ELF-1 (cell line): ENCODE data around the gene RASAL3.
"Not testable (repeated sequence)": the region's sequence is repeated elsewhere in the genome, so short reads cannot be mapped to it uniquely, and the experiment has no call there.

ENCODE experiments used
- DNase-seq: peaks from one replicate; pipeline ENCODE4 v3.0.0-alpha.2; 2016; ENCODE audit warnings: low read depth, low spot score

Gene RASAL3

DNA sequence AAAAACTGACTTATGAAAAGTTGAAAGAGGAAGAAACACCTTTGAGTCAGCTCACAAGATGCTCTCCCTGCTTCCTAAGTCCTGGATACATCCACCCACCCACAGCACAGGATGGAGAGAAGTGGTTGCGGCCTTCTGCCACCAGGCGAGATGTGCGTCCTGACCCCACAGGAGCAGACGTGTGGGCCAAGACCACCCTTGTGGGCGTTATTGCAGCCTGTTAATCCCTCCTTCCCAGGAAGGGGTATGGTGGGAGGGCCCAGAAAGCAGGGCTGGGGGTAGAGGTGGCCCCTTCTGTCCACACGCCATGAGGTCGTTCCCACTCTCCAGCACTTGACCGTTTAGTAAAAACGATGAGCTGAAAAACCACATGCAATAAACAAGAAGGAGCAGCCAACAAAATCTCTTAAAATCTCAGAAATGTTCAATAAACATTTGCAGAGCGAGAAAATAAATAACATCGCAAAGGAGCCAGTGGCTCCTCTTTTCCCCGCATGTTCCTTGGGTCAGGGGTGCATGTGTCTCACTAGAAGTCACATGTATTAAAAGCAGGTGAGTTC is 43.1 kb downstream of the RASAL3 start:
- DNase-seq, result no peak

- DNase-seq, result no peak
These were observed 44.8 kb downstream of the RASAL3 start for GRCh38 chr19:15419413-15420025.

GRCh38 chr19:15418579-15419412 is 45.5 kb downstream of the RASAL3 start, which contains the start of gene AKAP8L:
Gene AKAP8L (minus strand): TSS chr19:15418988. CDS start chr19:15418923, 65 bp downstream.
- DNase-seq, result peak; percentile 100

DNA sequence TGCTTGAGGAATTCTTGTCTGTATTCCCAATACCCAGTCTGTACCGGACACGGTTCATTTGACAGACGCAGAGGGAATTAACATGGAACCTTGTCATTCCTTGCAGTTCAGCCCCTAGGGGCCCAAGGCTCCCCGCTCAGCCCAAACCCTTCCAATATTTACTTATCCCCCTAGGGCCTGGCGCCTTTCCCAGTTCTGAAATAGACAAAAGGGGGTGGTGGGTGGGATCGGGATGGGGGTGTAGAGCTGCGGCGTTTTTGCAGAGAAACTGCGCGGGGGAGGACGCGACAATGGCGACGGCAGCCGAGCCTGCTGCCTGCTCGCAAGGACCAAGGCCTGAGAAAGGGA is 46.1 kb downstream of the RASAL3 start:
- DNase-seq, result peak; percentile 39

GRCh38 chr19:15417699-15418098 is 46.6 kb downstream of the RASAL3 start:
- no peak for DNase-seq

DNA sequence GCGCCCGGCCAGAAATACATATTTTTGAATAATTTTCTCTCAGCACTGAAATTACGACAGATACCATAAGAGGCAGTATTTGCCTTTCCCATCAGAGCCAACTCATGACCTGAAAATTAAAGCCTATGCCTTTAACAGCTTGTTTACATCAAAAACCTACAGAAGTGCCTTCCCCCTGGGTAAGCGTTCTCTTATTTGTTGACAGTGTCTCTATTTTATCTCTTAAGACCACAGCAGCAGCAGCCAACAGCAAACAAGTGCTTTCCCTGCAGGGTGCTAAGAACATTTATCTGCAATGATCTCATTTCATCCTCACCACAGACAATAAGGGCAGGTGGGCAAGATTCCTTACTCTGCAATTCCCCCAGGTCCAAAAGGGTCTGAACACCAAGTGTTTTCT is 51.5 kb downstream of the RASAL3 start:
- DNase-seq, result no peak

- DNase-seq, result not testable (repeated sequence)
These were observed 53.0 kb downstream of the RASAL3 start for GRCh38 chr19:15411351-15411750.

DNA sequence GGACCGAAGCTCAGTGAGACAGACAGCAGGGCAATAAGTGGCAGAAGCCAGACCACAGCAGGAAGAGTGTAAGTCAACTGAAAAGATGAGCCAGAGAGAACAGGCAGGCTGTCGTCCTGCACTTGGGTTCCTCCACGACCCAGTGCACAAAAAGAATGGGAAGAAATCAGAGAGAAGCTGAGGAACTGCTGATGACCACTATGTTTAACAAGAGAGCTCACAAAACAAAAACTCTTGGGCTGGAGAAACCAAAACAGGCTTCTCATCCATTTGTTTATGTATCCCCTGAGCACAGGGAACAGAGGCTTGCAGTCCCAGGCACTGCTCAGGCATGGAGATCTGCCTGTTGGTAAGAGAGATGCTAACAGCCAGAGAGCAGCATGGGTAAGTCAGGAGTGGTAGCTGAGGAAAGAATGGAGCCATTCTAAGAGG is 59.5 kb downstream of the RASAL3 start:
- no peak for DNase-seq

DNA sequence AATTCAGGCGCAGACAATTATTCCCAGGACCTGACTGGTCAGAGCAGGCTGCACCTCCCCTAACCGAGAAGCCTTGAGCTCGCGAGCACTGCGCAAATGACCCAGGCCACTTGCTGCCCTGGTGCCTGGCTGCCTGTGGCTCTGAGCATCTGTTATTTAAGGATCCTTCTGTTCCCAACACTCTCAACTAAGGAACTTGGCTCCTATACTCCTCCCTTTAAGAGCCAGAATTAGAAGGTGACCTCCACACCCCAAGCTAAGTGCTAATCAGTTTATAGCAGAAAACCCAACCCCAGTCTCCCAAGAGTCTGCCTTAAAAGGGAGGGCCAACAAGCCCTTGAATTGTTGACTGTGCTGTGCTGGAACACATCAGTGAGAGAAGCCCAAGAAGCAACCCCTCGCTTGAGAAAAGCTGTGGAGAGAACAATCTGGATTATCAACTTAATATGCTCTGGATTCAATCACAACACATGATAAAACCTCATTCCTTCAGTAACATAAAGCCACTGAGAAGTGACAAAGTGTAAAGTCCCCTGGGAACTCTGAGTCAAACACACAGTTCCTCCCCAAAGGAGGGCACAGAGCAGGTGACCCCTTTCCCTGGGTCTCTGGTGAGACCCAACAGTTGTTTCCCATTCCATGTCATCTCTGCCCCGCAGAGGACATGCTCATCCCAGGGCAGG is 60.1 kb downstream of the RASAL3 start:
- DNase-seq, result no peak

DNA sequence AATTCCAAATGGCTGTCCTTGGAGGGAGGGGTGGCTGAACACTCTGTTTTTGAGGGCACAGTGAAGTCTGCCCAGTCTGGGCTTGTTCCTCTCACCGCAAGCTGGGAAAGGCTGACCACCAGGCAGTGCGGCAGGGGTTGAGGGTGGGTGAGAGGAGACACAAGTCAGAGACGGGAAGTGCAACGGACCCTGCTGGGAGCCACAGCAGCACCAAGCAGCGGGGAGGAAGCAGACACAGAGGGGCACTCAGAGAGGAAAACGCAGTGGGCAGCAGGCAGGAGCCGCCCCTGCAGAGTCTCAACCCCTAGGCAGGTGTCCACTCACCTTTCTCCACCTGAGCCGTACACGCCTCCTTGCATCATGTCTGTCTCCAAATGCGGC is 61.2 kb downstream of the RASAL3 start:
- no peak for DNase-seq

DNA sequence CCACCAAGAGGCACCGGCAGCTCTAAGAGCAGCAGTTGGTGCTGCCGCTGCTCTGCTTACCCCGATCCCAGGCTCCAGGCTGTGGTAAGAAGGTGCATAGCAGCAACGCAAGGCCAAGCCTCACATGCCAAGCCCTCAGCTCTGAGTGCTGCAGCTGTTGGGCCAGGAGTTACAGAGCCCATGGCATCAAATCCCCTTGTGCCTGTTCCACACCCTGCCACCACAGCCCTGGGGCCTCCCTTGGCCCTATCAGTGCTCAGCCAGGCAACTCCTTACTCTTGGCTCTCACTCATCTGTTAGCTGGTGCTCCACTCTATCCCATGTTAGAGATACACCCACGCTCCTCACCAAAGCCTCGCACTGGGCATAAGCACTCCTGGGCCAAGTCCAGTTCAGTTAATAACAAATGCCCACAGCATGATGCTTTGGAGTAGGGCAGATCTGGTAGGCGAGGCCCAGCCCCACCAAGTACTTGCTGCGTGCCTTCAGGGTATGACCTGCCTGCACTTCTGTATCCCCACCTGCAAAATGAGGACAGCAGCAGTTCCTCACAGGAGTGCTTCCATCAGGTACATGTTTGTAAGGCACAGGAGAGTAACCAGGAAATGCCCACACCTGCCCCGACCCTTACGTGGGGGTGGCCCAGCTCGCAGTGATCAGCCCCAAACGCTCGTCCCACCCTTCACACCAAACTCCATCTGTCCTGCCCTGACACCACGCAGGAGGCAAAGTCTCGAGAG is 61.8 kb downstream of the RASAL3 start:
- no peak for DNase-seq
